Activated CD8-positive, alpha-beta memory T cell treated with anti-CD3 and anti-CD28 coated beads for 48 hours (primary cell): Measurements from ENCODE around the gene GFRA1.

Experiments used
- DNase-seq, 3 experiments: peaks; one replicate each; pipeline ENCODE4 v3.0.0-alpha.2; 2020; ENCODE audit warnings: low read depth in 2 of 3, low spot score in 2 of 3

The GFRA1 gene

GRCh38 chr10:116104210-116104932 is 168.6 kb downstream of the GFRA1 start:
- no peak for DNase-seq

GRCh38 chr10:116103668-116104067 is 169.3 kb downstream of the GFRA1 start:
- DNase-seq: no peak

DNA sequence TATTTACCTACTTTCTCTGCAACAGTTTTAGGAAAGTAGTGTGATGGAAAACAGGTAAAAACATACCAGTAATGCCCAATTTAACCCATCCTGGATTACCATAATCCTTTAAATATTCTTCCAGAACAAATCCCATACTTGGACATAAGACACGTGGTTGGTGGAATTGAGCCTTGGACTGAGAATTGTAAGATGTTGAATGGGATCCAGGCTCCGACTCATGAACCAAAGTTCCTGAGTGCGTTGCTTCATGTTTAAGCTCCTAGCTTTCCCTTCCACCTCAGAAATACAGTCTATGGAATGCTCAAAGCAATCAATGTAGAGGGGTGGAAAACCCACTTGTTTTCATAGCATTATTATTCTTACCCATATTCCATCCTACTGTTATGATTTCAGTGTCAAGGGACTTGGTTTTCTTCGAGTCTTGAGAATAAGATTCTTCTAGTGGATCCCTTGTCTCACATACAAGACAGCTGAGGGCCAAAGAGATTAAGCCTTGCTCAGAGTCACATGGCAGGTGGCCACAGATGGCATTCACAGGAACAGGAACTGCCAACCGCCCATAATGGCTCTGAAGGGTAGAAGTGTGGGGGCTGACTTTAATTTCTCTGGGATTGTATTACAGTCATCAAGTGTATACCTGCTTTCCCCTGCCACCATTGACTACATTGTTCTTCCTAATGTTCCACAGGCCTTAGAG is 171.2 kb downstream of the GFRA1 start:
- DNase-seq: no peak

DNA sequence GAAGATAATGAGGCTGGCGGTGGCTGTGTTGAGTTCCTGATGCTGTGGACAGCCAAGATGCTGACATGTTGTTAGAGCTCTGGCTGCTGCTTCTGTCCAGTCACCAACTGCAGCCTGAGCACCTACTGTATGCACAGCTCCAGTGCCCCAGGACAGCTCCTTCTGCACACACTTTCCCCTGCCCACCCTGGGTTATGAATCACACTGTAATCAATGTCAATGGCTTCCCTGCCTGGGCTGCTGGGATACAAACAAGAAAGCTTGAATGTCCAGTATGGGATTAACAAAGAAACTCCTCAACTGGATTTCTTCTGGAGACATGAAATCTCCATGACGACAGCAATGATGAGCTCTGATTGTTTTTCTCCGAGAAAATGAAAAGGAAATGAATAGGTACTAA is 172.0 kb downstream of the GFRA1 start:
- DNase-seq: no peak

- DNase-seq: no peak
Observed at GRCh38 chr10:116099023-116099420, 174.0 kb downstream of the GFRA1 start.

DNA sequence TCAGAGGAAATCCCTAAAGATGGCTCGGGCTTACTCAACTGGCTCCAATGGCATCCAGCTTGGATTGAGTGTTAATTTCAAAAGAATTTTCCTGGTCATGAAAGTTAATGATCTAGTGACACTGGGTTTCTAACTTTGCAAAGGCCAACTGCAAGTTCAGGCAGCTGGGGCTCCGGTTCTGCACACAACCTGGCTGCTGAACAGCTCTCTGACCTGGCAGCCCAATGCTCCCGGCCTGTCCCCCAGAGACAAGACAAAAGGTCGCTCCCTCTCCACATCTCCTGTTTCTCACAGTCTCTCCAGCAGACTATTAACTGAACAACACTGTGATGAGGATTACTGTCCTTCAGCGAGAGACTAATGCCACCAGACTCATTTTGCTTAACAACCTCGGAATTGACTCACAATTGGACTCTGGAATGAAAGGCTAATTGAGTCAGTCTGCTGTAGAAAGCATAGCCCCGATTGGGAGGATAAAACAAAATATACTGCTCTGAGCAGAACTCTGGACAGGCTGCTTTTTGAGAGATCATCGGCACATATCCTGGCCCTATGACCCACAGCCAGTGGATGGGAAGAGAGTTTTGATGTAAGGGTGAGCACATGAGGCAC is 174.5 kb downstream of the GFRA1 start:
- no peak for DNase-seq

DNA sequence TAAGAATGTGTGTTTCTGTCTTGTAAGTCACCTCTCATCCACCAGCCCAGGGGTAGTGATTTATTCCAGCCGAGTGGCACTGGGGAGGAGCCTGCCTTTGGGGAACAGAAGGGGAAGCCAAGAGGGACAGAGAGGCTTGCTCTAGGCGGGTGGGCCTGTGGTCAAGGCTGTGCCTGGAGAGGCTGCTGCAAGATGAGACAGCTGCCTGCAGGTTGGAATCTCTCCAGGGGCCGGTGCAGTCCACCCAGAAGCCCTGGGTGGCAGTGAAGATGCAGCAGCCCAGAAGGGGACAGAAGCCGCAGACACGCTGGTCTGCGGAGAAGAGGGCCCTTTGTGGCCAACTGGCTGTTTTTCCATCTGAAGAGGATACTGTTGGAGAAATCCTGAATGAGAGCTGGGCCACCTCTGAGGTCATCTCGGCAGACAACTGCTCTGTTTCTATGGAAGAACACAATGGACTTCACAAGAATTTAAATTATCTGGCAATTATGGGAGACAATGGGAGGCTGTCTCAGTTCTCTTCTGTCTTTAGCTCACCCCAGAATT is 175.7 kb downstream of the GFRA1 start:
- DNase-seq: no peak

DNA sequence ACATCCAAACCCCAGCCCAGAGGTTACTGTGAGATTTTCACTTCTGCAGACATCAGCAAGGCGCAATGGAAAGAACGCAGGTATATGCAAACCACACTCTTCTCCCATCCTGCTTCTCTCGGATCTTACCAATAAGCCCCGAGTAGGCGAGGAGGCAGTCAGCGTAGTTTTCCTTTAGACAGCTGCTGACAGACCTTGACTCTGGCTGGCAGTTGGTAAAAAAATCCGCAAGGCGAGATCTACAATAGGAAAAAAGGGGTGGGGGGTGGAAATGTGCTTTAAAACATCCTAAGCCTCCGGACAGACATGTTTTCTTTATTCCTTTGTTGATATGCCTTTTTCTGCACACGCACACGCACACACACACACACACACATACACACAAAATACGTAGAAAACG is 176.5 kb downstream of the GFRA1 start:
- DNase-seq: no peak

GRCh38 chr10:116094356-116094755 is 178.7 kb downstream of the GFRA1 start:
- no peak for DNase-seq

DNA sequence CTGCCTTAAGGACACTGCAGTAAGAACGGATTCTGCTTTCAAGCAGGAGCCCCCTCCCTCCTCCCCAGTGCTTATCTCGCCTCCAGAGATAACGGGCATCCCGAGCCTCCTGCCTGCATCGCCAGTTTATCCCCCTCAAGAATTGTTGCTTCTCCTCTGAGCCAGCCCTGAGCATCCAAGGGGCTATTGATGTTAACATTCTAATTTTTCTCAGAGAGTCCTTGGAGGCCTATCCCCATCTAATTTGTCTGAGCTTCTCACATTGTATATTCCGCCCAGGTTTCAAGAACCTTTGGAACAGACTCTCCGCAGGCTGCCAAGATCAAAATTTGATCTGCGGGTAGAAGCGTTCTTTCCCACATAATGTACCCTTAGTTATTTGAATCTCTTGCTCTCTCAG is 180.0 kb downstream of the GFRA1 start:
- DNase-seq: no peak

DNA sequence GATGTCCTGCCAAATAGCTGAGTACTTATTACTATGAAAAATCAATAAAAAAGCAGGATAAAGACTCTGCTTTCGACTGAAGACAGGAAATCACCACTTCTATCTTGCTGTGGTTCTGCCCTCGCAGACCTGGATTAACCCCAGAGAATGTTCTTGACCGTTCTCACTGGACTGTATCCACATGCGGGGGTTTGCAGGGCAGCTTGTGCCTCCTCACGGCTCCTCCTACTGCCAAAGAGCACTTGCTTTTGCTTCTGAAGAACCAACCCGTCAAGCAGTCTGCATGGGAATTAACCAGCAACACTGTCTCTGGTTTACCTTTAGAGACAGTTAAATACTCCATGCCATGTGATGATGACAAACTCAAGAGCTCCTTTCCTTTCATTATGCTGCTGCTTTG is 184.0 kb downstream of the GFRA1 start:
- no peak for DNase-seq

DNA sequence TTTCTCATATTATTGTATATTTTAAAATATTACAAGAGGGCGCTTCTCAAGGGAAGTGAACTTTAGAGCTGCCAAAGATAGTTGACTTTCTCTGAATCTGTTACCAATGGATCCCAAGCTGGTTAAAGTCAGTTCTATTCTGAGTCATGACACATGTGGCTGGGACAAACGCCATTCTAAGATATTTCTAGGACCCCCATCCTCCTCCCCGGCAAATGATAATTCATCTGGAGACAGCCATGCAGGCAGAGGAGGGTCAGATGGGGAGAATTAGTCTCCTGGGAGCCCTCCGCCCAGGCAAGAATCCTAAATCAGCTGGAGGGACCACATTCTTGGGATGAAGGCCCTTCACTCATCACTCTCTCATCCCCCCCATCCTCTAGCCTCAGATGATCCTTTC is 187.7 kb downstream of the GFRA1 start:
- DNase-seq: no peak

DNA sequence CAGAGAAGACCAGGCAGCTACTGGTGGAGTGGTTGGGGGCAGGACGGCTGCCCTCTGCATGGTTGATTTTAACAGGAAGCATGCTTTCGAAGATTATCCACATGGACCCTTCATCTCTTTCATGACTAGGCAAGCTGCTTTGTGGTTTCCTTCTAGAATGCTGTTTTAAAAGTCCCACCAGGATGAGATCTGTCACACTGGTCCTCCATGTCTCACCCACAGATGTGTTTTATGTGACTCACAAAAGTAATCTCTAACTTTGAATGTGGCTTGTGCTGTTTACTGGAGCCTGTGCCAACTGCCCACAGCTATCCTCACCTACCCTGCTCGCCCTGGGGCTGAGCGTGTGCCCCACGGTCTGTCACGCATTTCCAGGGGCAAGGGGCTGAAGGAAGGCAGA is 188.8 kb downstream of the GFRA1 start:
- no peak for DNase-seq

DNA sequence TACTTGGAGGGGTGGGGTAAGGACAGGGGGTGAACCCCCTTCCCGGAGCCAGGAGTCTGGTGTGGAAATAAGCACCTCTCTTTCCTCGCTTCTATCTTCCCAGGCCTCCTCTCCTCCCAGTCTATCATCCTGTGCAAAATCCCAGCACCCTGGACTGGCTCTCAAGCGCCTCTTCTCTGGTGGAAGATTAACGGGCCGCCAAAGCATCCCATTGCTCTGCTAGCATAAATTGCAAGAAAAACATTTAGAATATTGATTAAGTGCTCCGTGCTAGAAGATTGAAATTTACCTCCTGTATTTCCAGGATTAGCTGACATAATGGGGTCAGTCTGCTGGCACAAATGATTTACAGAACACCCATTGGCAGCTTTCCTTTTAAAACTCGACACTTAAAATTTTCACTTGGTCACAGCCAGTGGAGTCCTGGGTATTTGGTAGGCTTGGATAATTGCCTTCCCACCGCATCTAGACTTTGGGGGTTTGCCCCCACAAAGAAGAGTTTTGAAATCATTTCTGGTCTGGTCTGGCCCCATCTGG is 189.7 kb downstream of the GFRA1 start:
- DNase-seq: no peak

- no peak for DNase-seq
Observed at GRCh38 chr10:116082762-116083161, 190.2 kb downstream of the GFRA1 start.

DNA sequence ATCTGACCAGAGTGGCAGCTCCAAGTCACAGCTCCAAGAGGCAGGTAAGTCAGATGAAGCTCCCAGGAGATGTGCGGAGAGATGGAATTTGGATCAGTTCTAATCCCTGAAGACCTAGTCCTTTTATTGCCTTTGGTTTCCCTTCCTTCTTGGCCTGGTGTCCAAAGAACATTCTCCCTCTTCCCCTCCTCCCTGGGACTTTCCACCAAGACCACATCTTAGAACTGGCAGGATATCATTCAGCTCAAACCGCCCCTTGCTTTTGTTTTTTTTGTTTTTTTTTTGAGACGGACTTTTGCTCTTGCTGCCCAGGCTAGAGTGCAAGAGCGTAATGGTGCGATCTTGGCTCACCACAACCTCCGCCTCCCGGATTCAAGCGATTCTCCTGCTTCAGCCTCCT is 190.8 kb downstream of the GFRA1 start:
- DNase-seq: no peak

GRCh38 chr10:116080553-116080952 is 192.5 kb downstream of the GFRA1 start:
- DNase-seq: no peak

GRCh38 chr10:116079355-116079754 is 193.7 kb downstream of the GFRA1 start:
- DNase-seq: no peak

GRCh38 chr10:116076621-116077020 is 196.4 kb downstream of the GFRA1 start:
- no peak for DNase-seq

- no peak for DNase-seq
Observed at GRCh38 chr10:116073510-116073909, 199.5 kb downstream of the GFRA1 start.

DNA sequence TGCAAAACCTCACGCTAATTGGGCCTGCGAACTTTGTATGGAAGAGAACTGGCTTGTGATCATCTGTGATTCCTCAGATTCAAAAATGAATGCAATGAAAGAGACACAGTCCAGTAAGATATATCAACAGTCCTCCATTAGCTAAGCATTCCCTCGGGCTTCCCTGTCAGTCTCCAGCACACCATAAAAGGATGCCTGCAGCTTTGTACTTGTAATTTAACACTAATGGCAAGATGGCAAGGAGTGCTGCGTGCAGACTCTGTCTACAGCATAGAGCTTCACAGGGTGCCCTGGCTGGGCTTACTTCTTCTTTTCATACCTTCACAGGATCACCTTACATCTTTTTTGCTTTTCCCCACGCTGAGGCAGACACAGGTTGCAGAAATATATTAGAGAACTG is 200.0 kb downstream of the GFRA1 start:
- no peak for DNase-seq
